Stimulated activated CD4-positive, alpha-beta T cell treated with anti-CD3 and anti-CD28 coated beads, Interleukin-15, amount 100 ng/mL, for 48 hours (primary cell): Measurements from ENCODE around the gene RACGAP1.
"Not testable (repeated sequence)": the region's sequence is repeated elsewhere in the genome, so short reads cannot be mapped to it uniquely, and the experiment has no call there.

Source experiments
- DNase-seq, 2 donors: peaks; one replicate each; pipeline ENCODE4 v3.0.0-alpha.2; 2020; ENCODE audit warnings: low read depth in 2 of 2

The RACGAP1 gene

GRCh38 chr12:50030449-50030848 lies 5.2 kb upstream of the RACGAP1 start:
- not testable (repeated sequence) for DNase-seq

GRCh38 chr12:50026691-50027090 lies 1.4 kb upstream of the RACGAP1 start:
- DNase-seq: no peak

GRCh38 chr12:50024805-50025186 lies 498 bp downstream of the RACGAP1 start:
- no peak for DNase-seq

GRCh38 chr12:50024227-50024626 lies 1.1 kb downstream of the RACGAP1 start:
- no peak for DNase-seq

GRCh38 chr12:50022903-50023302 lies 2.4 kb downstream of the RACGAP1 start:
- DNase-seq: no peak

- DNase-seq: no peak
These were observed 4.3 kb downstream of the RACGAP1 start for GRCh38 chr12:50021031-50021430.

- no peak for DNase-seq
These were observed 5.8 kb downstream of the RACGAP1 start for GRCh38 chr12:50019524-50019923.

GRCh38 chr12:50018968-50019367 lies 6.3 kb downstream of the RACGAP1 start:
- no peak for DNase-seq

GRCh38 chr12:50018154-50018553 lies 7.1 kb downstream of the RACGAP1 start:
- no peak for DNase-seq

- no peak for DNase-seq
These were observed 7.7 kb downstream of the RACGAP1 start for GRCh38 chr12:50017641-50018040.

GRCh38 chr12:50016501-50017475 lies 8.5 kb downstream of the RACGAP1 start:
- no peak for DNase-seq

- no peak for DNase-seq
These were observed 11.0 kb downstream of the RACGAP1 start for GRCh38 chr12:50014342-50014741.

GRCh38 chr12:50013361-50014147 lies 11.7 kb downstream of the RACGAP1 start:
- no peak for DNase-seq

- no peak for DNase-seq
These were observed 18.4 kb downstream of the RACGAP1 start for GRCh38 chr12:50006754-50007442.

GRCh38 chr12:50006280-50006679 lies 19.0 kb downstream of the RACGAP1 start:
- DNase-seq: no peak

GRCh38 chr12:50005175-50005574 lies 20.1 kb downstream of the RACGAP1 start:
- DNase-seq: no peak

GRCh38 chr12:50004696-50005095 lies 20.6 kb downstream of the RACGAP1 start:
- DNase-seq: no peak

- DNase-seq: no peak
These were observed 21.7 kb downstream of the RACGAP1 start for GRCh38 chr12:50003595-50003994.

- DNase-seq: no peak
These were observed 26.8 kb downstream of the RACGAP1 start for GRCh38 chr12:49998453-49998852.

- DNase-seq: no peak
These were observed 35.0 kb downstream of the RACGAP1 start for GRCh38 chr12:49990273-49990672.

GRCh38 chr12:49989400-49989799 lies 35.9 kb downstream of the RACGAP1 start:
- not testable (repeated sequence) for DNase-seq
